Adrenal gland (tissue), 12 donors: Measurements from ENCODE around the gene LHCGR. TPM values are rescaled to one million over a fixed set of nuclear protein-coding genes. Genes with fewer than 3 reads are reported as not detected.

Source experiments
- DNase-seq, 7 donors: peaks; one replicate each; pipeline ENCODE4 v3.0.0-alpha.2; 2019 to 2020
- H3K27ac ChIP-seq, 5 donors: fragments of 200-600 bp; sonication (generic) in 4 of 5; 1 replicate in 3 of 5; 2 replicates in 2 of 5; pipeline versions ENCODE4 v1.5.1 to v1.8.0; 2016 to 2020; ENCODE audit warnings: mild to moderate bottlenecking in 1 of 5
- H3K27me3 ChIP-seq: fragments of 200-600 bp; 2 replicates; pipeline ENCODE4 v1.8.0; 2021
- H3K36me3 ChIP-seq, 2 donors: fragments of 200-600 bp; replicated peaks in 1 of 2; 1 replicate in 1 of 2; 2 replicates in 1 of 2; pipeline versions ENCODE4 v1.5.1 to v1.8.0; 2018 to 2022
- H3K4me1 ChIP-seq, 2 donors: fragments of 200-600 bp; replicated peaks in 1 of 2; 1 replicate in 1 of 2; 2 replicates in 1 of 2; pipeline versions ENCODE4 v1.5.1 to v1.8.0; 2018 to 2021
- H3K4me3 ChIP-seq, 4 donors: fragments of 200-600 bp; sonication (generic) in 3 of 4; one replicate each; pipeline ENCODE4 v1.5.1; 2016 to 2018
- H3K9me3 ChIP-seq, 3 donors: fragments of 200-600 bp; sonication (generic) in 1 of 3; replicated peaks in 1 of 3; 1 replicate in 2 of 3; 2 replicates in 1 of 3; pipeline versions ENCODE4 v1.5.1 to v1.8.0; 2016 to 2021
- CTCF ChIP-seq, 6 experiments: fragments of 450-650 bp in 4 of 6; fragments of 200-600 bp in 2 of 6; sonication (generic) in 1 of 6; IDR thresholded peaks; 1 replicate in 5 of 6; 2 replicates in 1 of 6; pipeline versions ENCODE4 v1.5.1 to v1.8.0; 2016 to 2021; ENCODE audit warnings: antibody characterized with exemption in 6 of 6, mild to moderate bottlenecking in 2 of 6, moderate library complexity in 1 of 6
- POLR2A ChIP-seq, 2 donors: fragments of 450-650 bp; IDR thresholded peaks; one replicate each; pipeline ENCODE4 v1.6.1; 2017; ENCODE audit warnings: antibody characterized with exemption in 2 of 2, mild to moderate bottlenecking in 2 of 2, moderate library complexity in 1 of 2
- WGBS, 4 donors: extraction: QIAGEN DNeasy Blood & Tissue Kit in 2 of 4; methylation state at CpG; one replicate each; pipeline versions ENCODE4 v1.1.5 to v1.1.7; 2013 to 2017; 5-methylcytosine and 5-hydroxymethylcytosine counted together
- intact Hi-C, 2 donors: fragments of 100-400 bp; cut with DNase I; formaldehyde crosslinking; loops; one replicate each; pipeline versions ENCODE4 v1.14.1 to v1.15.0; 2022 to 2023
- polyA plus RNA-seq, 3 donors: library from polyadenylated mRNA; stranded (reverse); fragments of 200-250 nt in 2 of 3; fragments of 350-450 nt in 1 of 3; fragmentation: Illumina TruSeq in 1 of 3; extraction: RNeasy Lipid Tissue Mini Kit (QIAGEN cat#74804) in 1 of 3; gene quantifications; one replicate each; pipeline ENCODE4 v1.2.3, GENCODE V29; 2013 to 2014
- total RNA-seq, 9 donors: library from RNA; depleted of rRNA in 4 of 9; stranded (reverse); fragments of >200 nt in 4 of 9; fragments of 120-200 nt in 1 of 9; fragmentation: NEBNext Ultra II Directional in 1 of 9; extraction: Animal tissue kit (Norgen Biotek cat#: 25700) in 1 of 9; gene quantifications; one replicate each; pipeline versions ENCODE4 v1.1.0 to v1.2.4, GENCODE V29; 2013 to 2023
- donor health status: healthy with polysubstance abuse.
- donor health status: Bipolar disorder and iron deficiency.
- donor health status: DM: yes; HTN: yes; CAD: no.
- donor health status: DM: no; HTN: no; CAD: no.
- donor health status: DM: no; HTN: no; CAD: no.
- donor health status: DM: yes; HTN: yes; CAD: no.

The LHCGR gene
- total and polyA plus RNA-seq, 12 donors, result 0.14 to 4.3 (median 1.6) TPM; not detected in 3

DNA sequence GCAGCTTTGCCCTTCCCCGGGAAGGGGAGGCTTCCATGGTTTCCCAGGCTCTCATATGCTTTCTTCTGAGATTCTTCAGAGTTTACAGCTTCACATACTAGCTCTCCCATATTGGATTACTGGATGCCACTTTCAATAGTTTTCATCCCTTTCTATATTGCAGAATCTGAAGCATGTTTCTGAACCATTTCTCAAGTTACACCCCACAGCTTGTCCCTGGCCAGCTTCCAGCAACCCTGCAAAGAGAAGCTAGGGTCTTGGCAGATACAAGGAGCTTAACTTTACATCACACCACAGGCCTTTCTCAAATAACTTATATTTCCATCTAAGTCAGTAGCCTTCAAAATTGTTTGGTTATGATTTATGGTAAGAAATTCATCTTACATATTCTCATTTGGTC, 39.6 kb downstream of the LHCGR start:
- Histone ChIP-seq H3K4me3 (no peak overlapping the region), H3K27me3 (no peaks in the 10 kb centered on the region), H3K27ac (no peak overlapping the region), H3K4me1 (no peaks in the 10 kb centered on the region), H3K36me3 (no peaks in the 10 kb centered on the region), H3K9me3 (no peaks in the 10 kb centered on the region)
- DNase-seq, result no peak
- WGBS, 4 donors, result 73 to 92% (median 82%) methylated on average over 1 of the region's 1 CpG
- TF ChIP-seq POLR2A (IDR thresholded peaks at IDR 0.05) (no peak), CTCF (IDR thresholded peaks at IDR 0.05) (no peak)
- intact Hi-C loops, result no loop called here

DNA sequence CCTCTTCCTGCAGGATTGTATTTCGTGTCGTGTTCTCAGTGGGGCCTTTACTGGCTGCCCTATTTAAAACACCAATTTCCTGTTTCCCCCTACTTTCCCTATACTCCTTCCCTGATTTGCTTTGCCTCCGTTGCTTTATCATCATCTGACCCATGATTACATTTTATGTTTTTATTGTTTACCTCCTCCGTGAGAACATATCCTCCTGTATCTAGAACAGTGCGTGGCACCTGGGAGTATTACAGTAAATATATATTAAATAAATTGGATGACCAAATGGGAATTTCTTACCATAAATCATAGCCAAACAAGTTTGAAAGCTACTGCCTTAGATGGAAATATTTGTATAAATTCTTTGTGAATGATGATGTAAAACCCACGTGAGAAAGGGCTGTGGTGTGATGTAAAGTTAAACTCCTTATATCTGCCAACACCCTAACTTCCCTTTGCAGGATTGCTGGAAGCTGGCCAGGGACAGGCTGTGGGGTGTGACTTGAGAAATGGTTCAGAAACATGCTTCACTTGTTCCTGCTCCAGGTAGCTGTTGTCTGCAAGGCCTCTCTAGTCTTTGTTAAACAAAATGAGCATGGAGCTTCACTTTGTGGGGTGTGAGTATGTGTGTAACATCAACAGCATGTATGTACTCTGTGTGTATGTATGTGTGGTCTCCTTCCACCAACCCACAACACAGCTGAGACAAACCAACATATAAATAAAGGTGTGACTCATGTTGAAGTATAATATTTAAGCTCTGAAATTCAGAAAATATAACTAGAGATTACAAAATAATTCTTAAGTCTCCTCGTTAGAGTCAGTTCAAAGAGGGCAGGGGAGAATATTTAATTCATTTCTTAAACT, 40.3 kb downstream of the LHCGR start:
- H3K27ac ChIP-seq, result no peak overlapping the region
- DNase-seq, result peak in 6 of 7 donors; percentile 14 to 49 (median 20)
- no peaks in the 10 kb centered on the region for H3K27me3 ChIP-seq
- 71 to 83% (median 72%) methylated on average over 7 of the region's 7 CpGs for WGBS, 4 donors
- H3K4me1 ChIP-seq, result no peaks in the 10 kb centered on the region
- TF ChIP-seq CTCF (IDR thresholded peaks at IDR 0.05), result no peak
- TF ChIP-seq POLR2A (IDR thresholded peaks at IDR 0.05), result no peak
- H3K9me3 ChIP-seq, result no peaks in the 10 kb centered on the region
- no peaks in the 10 kb centered on the region for H3K36me3 ChIP-seq
- intact Hi-C loops, result no loop called here
- H3K4me3 ChIP-seq, result no peak overlapping the region

- no peaks in the 10 kb centered on the region for H3K36me3 ChIP-seq
- H3K27me3 ChIP-seq, result no peaks in the 10 kb centered on the region
- no peak overlapping the region for H3K27ac ChIP-seq
- no peaks in the 10 kb centered on the region for H3K9me3 ChIP-seq
- no peaks in the 10 kb centered on the region for H3K4me1 ChIP-seq
- 43 to 51% (median 48%) methylated on average over 2 of the region's 2 CpGs for WGBS, 4 donors
- intact Hi-C loops, result no loop called here
- DNase-seq, result no peak
- TF ChIP-seq POLR2A (IDR thresholded peaks at IDR 0.05) (no peak), CTCF (IDR thresholded peaks at IDR 0.05) (no peak)
- no peak overlapping the region for H3K4me3 ChIP-seq
These were observed 41.3 kb downstream of the LHCGR start for GRCh38 chr2:48714245-48714644.

DNA sequence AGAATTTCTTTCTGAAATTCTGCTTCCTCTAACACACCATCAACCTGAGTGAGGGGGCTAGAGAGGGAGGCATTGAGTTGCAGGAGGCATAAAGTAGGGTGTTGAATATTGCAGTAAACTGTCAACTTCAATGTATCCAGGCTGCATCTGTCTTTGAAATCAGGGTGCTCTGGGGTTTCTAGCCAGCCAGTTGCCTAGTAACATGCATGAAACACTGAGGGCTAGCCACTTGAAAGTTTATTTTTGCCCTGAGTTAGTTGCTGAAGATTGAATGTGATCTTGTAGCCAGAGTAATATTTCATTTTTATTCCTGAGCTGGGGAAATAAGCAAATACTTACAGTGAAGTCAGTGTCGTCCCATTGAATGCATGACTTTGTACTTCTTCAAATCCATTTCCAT, 41.9 kb downstream of the LHCGR start:
- Histone ChIP-seq H3K36me3 (no peaks in the 10 kb centered on the region), H3K27me3 (no peaks in the 10 kb centered on the region), H3K4me3 (no peak overlapping the region), H3K9me3 (no peaks in the 10 kb centered on the region), H3K27ac (no peak overlapping the region), H3K4me1 (no peaks in the 10 kb centered on the region)
- WGBS, 4 donors, result 61 to 81% (median 65%) methylated on average over 1 of the region's 1 CpG
- TF ChIP-seq CTCF (IDR thresholded peaks at IDR 0.05) (no peak), POLR2A (IDR thresholded peaks at IDR 0.05) (no peak)
- DNase-seq, result no peak
- intact Hi-C loops, result no loop called here
